ENCODE data around the gene FGF10.

Gene FGF10

DNA sequence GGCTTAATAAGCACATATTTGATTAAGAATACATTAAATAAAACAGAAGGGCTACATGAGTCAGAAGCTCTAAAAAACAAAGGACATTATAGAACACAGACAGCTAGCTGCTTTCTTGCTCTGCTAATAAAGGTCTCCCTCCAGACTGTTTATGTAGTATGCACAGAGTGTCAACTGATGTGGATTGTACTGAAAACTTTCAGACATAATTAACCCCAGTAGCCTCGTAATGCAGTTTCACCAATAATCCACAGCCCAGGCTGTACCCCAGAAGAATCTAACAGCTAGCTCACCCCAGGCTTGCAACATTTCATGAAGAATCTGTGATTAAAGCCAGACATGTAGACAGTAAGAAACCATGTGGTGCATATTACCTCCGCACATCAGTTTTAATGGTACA lies 30.8 kb downstream of the FGF10 start:
- no peak for DNase-seq (ENCODE audit: low read depth in 2 of 2)

DNA sequence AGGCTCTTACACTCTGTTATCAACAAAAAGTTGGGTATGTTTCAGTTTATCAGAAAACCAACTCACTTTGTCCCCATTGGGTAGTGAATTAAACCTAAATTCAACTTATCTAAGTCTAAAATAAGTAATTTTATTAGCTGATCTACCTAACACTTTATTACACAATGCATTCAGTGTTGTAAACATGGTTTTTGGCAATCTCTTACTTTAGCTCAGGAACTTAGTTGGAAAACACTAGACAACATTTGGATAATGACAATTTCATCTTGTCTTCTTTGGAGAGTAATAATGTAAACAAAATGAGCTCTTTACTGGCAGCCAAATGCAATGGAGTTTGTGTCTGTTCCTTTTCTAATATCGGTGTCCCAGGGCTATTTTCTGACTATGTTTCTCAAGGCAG lies 33.0 kb downstream of the FGF10 start:
- DNase-seq (ENCODE audit: low read depth in 2 of 2), result no peak

DNA sequence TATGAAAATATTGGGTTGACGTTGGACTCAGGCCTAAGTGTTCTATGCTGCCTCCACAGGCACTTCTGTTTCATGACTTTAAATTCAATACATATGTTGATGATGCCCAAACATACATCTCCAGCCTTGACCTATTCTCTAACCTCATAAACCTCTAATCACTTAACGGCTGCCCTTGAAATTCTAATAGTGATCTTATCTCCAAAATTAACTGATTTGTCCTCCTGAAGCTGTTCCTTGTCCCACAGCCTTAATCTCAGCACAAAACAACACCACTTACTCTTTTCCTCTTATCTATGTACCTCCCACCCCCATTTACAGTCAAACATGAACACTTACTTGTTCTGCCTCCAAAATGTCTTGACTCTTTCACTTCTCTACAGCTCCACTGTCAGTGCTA lies 43.3 kb downstream of the FGF10 start:
- no peak for DNase-seq (ENCODE audit: low read depth in 2 of 2)

DNA sequence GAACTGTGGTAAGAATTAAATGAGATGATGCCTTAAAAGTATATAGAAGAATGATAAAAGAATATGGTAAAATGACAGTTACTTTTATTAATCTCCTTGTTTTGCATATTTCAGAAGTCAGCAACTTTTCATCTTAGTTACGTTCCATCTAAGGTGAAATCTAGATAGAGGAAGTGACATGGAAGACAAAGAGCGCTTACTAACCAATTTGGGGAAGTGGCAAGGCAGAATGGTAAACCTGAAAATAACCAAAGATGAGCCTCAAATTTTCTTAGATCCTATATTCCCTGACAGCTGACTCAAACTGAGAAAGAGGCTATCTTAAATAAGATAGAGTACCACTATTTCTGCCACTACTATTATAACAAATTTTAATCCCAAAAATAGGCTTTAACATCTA lies 52.5 kb downstream of the FGF10 start:
- DNase-seq (ENCODE audit: low read depth in 2 of 2), result no peak

DNA sequence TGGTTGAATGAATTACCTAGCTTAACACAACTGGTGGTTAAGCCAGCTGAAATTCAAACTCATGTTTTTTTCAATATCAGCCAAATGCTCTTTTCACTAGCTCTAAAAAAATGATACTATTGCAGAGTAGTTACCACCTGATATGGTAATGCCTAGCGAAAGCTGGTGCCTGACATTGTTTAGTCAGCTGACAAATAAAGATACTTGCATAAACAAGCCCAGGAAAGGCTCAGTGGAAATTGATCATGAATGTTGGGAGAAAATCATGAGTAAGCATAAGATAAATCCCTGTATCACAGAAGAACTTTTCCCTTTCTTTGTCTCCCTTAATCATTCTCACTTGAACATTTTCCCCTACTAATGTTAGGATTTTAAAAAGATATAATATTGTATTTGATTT lies 54.6 kb downstream of the FGF10 start:
- DNase-seq (ENCODE audit: low read depth in 2 of 2), result no peak

DNA sequence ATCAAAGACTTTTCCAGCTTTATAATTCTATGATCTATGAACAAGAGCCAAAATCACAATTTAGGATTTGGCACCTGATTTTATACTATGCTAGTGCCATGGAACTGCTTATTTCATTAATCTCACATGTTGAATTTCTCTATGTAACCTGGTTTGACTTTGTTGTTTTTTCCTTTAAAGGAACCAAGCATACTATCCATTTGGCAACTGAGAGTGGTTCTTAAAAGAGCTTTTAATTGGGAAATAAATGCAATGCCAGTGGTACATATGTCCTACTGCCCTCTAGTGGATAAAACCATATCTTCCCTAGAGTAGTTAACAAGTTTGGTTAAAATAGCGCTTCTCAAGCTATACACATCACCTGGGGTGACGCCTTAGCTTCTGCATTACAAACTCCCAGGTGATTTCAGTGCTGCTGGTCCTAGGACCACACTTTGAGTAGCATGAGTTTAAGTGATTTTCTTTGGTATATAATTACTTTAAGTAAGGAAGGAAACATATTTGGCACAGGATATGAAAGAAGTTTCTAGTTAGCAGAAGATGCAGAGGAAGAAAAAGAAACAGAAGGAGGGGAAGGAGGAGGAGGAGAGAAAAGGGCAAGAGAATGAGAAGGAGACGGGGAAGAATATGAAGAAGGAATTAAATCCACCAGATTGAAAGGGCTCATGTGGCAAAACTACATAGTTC lies 56.8 kb downstream of the FGF10 start:
- DNase-seq (ENCODE audit: low read depth in 2 of 2), result no peak

DNA sequence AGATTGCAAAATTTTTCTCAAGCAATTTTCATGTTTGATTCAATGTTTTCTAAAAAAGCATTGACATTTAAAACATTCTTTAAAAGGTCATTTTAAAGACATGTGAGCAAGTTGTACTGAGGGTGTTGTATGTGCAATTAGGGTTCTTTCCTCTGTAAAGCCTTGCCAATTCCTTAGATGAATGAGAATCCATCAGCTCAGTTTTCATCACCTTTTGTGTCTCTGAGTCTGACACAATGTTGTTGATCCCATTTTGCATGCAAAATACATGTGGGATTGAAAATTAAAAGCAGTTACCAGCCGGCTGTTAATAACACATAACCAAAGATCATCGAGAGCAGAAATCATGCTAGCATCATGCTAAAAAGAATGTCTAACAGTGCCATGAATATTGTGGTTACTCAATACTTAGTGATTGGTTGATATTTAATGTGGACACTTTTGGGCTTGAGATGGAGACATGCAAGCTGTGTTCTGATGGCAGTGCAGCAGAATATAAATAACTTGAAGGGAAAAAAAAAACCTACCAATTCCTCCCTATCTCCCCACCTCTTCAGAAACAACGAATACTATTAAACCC lies 57.7 kb downstream of the FGF10 start:
- DNase-seq (ENCODE audit: low read depth in 2 of 2), result no peak

DNA sequence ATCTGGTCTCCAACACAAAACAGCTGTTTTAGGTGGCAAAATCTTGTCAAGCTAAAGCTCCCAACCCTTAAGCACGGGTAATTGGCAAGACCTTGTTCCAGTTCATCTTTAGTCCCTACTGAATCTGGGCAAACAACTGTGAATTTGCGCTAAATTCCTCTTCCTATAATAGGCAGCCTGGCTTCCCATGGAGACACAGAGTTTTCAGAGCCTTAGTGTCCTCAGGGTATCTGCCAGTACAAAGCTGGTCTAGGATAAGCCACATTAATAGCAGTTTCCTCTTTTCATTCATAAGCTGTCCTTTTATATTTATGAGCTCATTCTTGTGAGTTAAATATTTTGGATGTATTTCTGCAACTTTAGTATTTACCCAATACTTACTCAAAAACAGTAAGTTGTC lies 59.5 kb downstream of the FGF10 start:
- DNase-seq (ENCODE audit: low read depth in 2 of 2), result no peak

DNA sequence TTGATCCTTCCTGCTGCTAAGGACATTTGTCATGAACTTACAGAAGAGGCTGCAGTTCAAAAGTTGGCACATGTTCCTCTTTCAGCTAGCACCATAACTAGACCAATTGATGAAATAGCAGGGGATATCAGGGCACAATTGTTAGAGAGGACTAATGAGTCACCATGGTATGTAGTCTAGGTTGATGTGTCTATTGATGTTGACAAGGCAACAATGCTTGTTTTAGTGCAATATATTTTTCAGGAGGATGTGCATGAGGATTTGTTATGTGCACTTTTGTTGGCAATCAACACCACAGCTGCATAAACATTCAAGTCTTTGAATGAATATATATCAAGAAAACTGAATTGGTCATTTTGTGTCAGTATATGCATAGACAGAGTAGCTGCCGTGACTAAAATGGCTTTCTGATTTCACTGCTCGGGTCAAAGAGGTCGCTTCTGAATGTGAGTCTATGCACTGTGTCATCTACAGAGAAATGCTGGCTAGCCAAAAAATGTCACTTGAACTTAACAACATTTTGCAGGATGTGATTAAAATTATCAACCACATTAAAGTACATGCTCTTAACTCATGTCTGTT lies 68.0 kb downstream of the FGF10 start:
- DNase-seq (ENCODE audit: low read depth in 2 of 2), result no peak

DNA sequence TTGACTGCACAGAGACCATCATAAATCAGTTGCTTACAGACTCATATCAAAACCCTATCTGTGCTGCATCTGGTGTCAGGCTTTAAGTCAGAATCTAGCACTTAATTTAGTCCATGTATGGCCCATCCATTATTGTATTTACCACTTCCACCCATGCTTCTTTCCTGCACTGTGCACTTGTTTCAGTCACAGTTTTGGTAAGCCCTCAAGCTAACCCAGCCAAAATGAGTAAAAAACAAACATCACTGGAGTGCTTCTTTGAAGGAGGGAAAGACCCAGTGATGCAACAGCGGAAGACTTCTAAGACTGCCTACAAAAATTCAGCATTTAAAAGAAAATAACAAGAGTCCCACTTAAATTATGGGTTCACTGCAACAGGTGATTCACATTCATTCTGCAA lies 69.0 kb downstream of the FGF10 start:
- no peak for DNase-seq (ENCODE audit: low read depth in 2 of 2)

DNA sequence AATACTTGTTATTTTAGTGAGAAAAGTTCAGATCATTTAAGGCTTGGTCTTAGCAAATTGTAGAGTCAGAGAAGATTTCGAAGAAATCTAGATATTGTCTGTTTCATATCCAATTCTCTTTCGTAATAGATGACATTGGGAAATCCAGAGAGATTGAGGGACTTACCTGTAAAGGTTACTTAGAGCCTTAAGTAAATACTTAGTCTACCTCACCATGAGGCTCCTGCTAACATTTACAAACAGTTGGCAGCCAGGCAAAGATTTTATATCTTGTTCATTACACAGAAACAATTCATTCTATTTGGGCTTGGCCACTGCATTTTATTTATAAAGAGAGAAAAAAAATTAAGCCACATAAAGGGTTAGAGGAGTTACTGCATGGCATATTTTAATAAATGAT lies 70.3 kb downstream of the FGF10 start:
- DNase-seq (ENCODE audit: low read depth in 2 of 2), result no peak

DNA sequence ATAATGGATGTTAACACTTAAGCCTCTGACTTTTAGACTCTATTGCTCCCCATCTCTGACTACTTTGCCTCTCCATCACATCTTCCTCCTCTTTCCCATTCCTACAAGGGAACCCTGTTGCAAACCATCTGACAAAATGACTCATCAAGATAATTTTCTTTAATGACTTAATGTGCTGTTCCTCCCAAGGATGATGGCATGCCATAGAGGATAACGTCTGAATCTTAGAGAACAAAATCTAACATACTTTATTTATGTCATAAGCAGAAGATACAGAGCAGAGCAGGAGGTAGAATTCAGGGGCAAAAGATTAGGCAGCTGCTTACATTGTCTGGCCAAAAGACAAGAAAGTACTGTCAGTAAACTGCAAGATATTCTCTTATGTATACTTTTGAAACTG lies 76.8 kb downstream of the FGF10 start:
- no peak for DNase-seq (ENCODE audit: low read depth in 2 of 2)

DNA sequence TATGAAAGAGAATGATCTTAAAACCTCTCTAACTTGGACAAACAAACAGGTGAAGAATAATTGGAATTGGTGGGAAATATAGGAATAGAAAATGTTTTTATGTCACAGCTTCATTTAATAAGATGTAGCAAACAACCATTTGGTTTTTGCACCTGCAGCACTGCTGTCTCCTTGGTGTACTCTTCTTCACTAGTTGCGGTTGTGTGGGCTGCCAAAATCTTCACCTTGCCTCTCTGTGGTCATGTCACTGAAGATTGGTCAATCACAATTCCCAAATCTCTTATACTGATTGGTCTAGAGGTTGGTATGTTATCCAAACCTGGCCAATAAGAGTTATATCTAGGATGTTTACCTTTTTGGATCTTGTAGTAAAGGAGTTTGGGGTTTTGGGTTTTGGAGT lies 88.7 kb downstream of the FGF10 start:
- no peak for DNase-seq (ENCODE audit: low read depth in 2 of 2)

DNA sequence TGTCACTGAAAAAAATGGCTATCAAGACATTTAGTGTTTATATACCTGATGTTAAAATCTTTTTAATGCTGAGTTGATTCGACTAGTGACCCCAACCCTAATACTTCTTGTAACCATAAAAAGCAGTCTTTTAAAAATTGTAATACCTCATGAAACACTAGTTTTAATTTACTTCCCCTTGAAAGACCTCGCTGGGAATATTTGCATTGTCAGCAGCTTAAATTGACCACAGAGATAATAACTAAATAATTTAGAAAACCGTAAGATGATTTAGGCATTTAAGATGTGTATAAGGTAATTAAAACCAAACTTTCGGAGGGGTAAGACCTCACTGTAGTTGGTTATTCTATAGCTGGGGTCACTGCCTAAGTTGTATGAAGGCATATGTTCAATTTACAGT lies 89.8 kb downstream of the FGF10 start:
- DNase-seq (ENCODE audit: low read depth in 2 of 2), result no peak

DNA sequence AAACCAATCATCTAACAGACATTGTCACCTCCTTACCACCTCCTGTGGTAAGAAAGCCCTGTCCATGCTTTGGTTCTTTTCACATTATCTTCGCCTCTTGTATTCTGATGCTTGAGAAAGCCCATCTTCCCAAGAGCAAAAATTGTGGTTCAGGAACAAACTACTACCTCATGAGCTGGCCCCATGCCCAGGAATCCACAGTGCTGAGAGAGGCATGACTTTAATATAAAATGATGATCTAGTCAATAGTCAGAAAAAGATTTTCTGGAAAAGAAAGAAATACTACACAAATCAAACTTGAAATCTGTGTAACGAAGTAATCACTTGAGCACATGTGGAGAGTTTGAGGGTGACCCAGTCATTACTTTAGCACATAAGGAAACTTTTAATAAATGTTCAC lies 94.7 kb downstream of the FGF10 start:
- DNase-seq (ENCODE audit: low read depth in 2 of 2), result no peak

DNA sequence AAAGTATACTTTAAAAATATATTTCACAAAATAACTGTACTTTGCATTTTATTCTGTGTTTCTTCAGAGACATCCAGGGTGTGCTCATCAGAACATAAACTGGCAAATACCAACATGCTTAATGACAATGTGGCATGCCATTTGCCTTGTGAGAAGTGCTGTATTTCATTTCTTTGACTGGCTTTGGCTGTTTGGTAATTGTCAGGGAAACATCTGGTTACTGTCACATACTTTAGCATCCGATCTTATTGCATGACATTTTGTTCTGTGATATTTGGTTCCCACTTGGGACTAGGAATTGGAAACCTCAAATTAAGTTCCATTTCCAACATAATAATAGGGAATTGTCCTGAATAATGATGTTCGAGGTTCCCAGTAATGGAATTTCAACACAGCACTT lies 96.5 kb downstream of the FGF10 start:
- DNase-seq (ENCODE audit: low read depth in 2 of 2), result no peak

DNA sequence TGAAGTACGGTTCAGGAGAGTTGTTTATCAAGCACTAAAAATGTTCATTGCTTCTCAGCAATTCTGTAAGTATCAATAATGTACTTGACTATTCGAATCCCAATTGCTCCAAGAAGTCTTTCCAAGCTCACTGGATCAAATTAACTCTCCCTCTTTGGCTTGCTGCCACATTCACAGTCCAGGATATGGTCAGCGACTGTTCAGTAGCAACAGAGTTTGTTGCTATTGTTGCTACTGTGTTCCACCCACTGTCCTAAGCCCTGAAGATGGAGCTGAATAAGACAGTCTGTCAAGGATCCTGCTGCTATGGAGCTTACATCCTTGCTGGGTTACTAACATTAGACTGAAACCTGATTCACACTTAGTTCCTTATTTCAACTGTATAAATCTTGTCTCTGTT lies 110.8 kb downstream of the FGF10 start:
- DNase-seq (ENCODE audit: low read depth in 2 of 2), result no peak

DNA sequence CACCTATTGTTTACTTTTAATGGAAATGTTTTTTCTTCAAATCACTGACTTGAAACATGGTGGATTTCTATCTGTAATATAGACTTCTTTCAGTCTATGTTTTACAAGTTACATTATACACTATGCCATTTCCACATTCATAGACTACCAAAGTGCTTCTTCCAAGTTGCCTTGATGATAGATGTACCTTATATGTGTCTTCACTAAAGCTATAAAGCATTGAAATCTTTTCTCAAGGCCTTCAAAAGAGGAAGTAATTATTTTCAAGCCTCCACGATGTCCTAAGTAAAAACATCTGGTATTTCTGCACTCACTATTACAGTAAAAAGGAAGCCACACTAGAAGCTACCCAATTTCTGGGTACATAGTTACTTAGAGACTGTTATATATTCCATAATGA lies 113.3 kb downstream of the FGF10 start:
- no peak for DNase-seq (ENCODE audit: low read depth in 2 of 2)

DNA sequence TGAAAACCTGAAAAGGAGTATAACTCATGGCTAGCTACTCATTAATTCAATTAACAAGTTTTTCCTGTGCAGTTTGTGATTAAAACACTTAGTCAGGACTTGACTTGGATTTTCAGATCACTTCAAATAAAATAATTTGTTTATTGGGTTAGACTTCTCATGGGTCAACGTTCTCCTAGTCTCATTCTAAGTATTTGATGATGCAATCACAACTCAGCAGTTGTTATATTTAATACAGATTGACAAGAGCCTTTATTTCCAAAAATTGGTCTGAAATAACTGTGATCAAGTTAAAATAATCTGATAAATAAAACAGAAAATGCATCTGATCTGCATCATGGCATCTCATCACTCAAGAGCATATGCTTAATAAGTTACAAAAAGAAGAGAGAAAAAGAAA lies 113.9 kb downstream of the FGF10 start:
- no peak for DNase-seq (ENCODE audit: low read depth in 2 of 2)

DNA sequence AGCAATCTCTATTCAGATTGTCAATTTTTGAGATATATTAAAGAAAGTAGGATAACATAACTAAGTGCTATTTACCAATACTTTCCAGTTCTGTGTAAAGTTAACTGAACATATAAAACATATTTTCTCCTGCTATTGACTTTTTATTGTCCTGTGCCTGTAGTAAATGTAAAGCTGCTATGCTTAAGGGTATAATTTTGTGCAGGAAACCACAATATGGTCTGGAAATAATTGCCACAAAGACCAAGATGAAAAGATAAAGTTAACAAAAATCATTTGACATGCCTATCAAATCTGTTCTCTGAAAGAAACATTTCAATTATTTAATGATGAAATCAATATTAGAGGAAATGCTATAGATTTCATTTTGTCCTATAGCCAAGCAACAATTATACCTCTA lies 121.3 kb downstream of the FGF10 start:
- DNase-seq (ENCODE audit: low read depth in 2 of 2), result no peak

DNA sequence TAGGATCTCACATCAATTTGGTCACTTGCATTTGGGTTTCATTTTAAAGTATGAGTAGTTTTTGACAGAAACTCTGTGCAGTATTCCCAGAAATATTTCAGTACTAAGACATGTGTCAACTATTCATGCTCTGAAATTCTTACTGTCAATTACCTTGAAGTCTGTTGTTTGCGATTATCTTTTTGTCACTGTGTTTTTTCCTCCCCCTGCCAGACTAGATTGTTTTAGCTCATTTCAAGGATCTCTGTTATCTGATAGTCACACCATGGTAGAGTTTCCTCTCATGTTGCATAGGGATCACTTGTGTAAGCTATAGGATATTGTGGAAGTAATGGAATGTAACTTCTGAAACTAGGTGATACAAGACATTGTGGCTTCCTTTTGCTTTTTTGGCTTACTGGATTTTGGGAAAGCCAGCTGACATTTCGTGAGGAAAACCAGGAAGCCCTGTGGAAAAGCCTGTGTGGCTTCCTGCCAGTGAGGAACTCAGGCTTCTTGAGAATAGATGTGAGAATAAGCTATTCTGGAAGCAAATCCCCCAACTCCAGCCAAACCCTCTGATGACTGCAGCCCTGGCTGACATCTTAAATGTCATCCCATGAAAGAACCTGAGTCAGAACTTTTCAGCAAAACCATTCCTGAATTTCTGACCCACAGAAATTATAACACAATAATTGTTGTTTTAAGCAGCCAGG lies 122.2 kb downstream of the FGF10 start:
- no peak for DNase-seq (ENCODE audit: low read depth in 2 of 2)

DNA sequence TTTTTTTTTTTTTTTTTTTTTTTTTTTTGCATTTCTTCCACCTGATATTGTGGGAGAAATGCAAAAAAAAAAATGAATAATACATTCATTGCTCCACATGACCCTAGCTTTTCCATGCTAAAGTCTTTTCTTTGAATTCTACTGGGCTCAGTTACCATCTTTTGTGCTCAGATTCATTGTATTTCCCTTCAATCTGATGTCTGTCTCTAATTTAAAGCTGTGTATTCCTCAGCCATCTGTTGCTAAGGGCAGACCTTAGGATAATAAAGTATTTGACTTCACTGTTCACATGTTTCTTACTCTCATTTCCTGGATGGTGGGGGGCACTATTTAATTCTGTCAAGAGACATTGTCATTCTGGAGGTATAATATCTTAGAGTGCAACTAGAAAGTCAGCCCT lies 123.5 kb downstream of the FGF10 start:
- no peak for DNase-seq (ENCODE audit: low read depth in 2 of 2)

DNA sequence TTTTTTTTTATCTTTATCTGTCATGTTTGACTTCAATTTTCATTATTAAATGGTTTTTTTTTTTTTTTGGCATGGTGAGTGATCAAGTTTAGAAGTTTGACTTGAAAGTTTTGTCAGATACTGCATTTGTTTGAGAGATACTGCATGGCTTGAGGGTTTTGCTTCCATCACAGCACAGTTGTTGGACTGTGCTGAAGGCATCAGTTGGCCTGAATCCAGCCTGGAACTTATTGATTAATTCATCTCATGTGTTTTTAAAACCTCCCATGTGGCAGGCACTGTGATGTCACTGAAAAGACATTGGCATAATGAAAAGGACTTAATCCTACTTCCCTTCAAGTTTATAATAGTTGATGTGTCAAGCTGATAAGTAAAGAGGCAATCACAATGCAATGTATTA lies 128.4 kb downstream of the FGF10 start:
- no peak for DNase-seq (ENCODE audit: low read depth in 2 of 2)
